Measurements from ENCODE around the gene PPIF.
A peak's percentile ranks its signal among the peaks of the same experiment; 100 is the strongest.

The PPIF gene

DNA sequence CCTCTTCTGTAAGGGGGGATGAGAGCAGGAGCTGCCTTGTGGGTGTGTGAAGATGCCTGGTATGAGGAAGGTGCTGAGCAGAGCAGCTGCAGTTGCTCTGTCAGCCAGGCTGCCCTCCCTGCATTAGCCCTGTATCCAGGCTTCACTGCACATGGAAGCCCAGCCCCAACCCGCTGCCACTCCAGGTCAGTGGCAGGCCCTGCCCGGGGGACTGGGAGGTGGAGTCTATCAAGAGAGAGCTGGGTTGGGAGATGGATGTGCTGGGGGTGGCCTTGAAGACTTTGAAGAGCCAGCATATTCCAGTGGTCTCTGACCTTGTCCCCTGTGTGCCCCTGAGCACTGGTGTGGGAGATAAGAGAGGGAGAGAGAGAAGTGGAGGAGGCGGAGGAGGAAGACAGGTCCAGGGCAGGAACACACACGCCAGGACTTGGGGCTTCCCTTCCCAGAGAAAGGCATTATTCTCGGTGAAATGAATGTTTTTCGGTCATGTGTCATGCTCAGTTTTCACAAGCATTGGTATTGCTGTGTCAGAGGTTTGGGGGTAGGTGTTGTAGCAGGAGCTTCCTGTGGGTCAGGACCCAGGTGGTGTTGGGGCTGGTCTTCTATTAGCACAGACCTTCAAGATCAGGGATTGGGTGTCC lies 2.6 kb downstream of the PPIF start:
- no peak for DNase-seq

DNA sequence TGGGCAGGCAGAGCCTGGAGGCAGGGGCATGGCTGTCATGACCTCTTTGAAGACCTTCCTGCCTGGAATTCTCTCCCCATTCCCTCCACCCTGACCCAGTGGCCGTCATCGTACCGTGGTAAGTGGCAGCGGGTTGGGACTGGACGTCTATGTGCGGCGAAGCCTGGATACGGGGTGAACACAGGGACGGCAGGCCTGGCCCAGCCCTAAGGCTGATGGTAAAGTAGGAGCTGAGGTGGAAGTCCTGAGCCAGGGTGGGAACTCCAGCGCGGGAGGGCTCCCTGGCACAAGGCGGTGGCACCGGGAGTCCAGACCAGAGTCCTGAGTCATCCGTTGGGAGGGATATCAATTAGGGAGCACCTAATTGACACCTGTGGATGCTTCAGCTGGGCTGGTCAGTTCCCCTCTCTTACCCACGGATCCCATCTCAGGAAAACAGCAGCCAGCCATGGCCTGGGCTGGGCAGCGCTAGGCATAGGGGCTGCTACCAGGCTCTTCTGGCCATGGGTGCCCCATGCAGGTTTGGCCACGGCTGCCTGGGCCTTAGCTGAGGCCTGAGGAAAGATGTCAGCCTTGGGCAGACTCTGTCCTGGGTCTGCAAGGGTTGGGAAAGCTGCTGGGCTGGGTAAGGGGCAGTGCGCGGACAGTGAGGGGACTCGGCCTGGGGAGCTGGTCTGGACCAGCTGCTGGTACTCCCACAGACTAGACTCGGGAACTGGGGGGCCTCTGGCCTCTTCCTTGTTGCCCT lies 3.3 kb downstream of the PPIF start:
- DNase-seq: no peak

GRCh38 chr10:79351332-79351731 lies 4.1 kb downstream of the PPIF start:
- no peak for DNase-seq

DNA sequence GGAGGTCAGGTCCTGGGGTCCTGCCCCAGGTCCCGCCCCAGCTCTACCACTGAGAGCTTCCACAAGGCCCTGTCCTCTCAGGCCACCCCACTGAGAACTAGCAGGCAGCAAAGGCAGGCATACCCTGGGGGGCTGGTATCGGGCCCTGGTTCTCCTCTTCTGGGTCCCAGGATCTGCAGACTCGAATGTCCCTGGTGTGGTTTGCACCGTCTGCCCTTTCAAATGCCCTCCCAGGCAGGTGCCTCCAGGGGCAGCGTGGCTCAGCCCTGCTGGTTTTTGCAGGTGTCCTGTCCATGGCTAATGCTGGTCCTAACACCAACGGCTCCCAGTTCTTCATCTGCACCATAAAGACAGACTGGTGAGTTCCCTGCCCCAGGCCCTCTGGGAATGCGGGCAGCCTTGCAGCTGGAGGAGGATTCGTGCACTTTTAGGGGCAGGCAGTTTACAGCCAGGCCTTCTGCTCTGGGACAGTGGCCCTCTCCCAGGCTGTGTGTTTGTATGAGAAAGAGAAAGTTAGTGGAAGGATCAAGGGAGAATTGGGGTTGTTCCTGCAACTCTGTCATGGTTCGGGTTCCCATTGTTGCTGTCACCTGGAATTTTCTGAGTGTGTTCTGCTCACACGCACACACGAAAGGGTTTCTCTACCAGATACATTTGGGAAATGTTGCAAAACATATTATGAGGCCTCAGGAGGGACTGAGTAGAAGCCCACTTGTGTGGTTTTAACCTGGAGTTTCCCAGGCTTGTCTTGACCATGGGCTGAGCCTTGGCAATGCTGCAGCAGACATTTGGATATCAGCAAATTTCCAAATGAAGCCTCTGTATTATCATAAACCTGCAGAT lies 5.0 kb downstream of the PPIF start:
- no peak for DNase-seq

DNA sequence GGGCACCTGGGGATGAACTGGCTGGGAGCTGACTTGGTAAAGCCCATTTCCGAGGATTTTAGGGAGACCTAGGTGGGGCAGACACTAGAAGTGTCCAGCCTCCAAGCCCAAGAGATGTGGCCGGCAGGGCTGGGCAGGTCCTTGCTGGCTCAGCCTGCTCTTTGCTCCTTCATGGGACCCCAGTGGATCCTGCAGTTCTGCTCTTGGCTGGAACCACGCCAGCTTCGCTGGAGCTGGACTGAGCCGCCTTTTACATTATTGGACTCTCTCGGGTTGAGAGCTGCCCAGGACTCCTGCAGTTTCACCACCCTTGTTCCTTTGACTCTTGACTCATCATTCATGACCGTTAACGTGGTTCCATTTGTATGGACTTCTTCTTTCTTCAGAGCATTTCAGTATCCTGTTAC lies 5.7 kb downstream of the PPIF start:
- no peak for DNase-seq

DNA sequence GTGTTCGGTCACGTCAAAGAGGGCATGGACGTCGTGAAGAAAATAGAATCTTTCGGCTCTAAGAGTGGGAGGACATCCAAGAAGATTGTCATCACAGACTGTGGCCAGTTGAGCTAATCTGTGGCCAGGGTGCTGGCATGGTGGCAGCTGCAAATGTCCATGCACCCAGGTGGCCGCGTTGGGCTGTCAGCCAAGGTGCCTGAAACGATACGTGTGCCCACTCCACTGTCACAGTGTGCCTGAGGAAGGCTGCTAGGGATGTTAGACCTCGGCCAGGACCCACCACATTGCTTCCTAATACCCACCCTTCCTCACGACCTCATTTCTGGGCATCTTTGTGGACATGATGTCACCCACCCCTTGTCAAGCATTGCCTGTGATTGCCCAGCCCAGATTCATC lies 6.5 kb downstream of the PPIF start:
- DNase-seq: no peak

DNA sequence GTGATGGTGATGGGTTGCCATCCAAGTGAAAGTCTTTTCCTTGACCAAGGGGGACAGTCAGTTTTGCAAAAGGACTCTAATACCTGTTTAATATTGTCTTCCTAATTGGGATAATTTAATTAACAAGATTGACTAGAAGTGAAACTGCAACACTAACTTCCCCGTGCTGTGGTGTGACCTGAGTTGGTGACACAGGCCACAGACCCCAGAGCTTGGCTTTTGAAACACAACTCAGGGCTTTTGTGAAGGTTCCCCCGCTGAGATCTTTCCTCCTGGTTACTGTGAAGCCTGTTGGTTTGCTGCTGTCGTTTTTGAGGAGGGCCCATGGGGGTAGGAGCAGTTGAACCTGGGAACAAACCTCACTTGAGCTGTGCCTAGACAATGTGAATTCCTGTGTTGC lies 6.9 kb downstream of the PPIF start:
- DNase-seq: no peak

DNA sequence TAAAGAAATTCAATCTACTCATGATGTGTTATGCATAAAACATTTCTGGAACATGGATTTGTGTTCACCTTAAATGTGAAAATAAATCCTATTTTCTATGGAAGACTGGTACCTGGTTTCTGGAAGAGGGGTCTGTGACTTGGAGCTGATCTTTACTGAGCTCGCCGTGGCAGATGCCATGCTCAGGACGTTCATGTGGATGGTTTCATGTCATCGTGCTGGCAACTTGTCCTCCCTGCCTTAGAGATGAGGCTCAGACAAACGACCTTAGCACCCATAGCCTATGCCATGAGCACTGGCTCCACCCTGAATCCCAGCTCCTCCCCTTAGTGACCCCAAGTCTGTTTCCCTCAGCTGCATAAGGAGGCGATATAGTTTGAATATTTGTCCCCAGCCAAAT lies 7.3 kb downstream of the PPIF start:
- no peak for DNase-seq

- no peak for DNase-seq
Measured at GRCh38 chr10:79355420-79356017, 8.2 kb downstream of the PPIF start.

- no peak for DNase-seq
Measured at GRCh38 chr10:79356104-79356503, 8.8 kb downstream of the PPIF start.

GRCh38 chr10:79357180-79357579 lies 9.9 kb downstream of the PPIF start:
- no peak for DNase-seq

GRCh38 chr10:79358811-79359210 lies 11.5 kb downstream of the PPIF start:
- no peak for DNase-seq

DNA sequence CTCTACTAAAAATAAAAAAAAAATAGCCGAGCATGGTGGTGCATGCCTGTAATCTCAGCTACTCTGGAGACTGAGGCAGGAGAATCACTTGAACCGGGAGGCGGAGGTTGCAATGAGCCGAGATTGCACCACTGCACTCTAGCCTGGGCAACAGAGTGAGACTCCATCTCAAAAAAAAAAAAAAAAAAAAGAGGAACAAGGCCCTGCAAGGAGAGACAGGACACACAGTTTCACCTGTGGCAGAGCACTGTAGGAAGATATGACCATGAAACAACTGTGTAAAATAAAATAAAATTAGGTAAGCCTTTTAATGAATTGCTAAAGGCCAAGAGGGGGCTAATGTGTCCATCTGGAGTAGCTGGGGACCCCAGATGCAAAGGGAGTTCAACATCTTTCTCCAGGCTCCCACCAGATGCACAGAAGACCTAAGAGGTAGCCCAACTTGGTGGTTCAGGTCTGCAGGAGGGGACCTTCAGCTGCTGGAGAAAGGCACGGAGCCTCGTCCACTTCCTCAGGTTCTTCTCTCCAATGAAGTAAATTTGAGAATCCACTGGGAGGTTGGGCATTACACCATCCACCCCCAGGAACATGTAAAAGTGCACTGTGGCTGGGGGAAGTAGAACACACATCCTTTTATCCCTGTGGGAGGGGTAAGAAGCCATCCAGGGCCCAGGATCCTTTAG lies 12.7 kb downstream of the PPIF start:
- DNase-seq: no peak

- DNase-seq: no peak
Measured at GRCh38 chr10:79360499-79361342, 13.5 kb downstream of the PPIF start.

DNA sequence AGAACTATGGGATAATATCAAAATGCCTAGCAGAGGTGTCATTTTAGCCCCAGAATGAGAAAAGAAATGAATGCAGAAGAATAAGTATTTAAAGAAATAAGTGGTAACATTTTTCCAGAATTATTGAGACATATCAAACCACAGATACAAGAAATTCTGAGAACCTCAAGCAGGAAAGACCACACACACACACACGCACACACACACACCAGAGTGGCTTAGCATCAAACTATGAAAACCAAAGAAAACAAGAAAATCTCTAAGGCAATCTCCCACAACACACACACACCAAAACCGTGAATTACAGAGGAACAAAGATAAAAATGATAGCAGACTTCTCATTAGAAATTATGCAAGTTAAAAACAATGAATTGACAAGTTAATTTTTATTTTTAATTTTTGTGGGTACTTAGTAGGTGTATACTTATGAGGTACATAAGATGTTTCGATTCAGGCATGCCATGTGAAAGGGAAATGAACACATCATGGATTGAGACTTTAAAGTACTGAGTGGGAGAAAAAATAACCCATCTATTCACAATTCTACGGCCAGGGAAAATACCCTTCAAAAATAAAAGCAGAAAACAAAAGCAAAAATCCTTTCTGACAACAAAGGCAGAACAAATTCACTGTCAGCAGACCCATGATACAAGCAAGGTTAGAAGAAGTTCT lies 14.6 kb downstream of the PPIF start:
- no peak for DNase-seq

DNA sequence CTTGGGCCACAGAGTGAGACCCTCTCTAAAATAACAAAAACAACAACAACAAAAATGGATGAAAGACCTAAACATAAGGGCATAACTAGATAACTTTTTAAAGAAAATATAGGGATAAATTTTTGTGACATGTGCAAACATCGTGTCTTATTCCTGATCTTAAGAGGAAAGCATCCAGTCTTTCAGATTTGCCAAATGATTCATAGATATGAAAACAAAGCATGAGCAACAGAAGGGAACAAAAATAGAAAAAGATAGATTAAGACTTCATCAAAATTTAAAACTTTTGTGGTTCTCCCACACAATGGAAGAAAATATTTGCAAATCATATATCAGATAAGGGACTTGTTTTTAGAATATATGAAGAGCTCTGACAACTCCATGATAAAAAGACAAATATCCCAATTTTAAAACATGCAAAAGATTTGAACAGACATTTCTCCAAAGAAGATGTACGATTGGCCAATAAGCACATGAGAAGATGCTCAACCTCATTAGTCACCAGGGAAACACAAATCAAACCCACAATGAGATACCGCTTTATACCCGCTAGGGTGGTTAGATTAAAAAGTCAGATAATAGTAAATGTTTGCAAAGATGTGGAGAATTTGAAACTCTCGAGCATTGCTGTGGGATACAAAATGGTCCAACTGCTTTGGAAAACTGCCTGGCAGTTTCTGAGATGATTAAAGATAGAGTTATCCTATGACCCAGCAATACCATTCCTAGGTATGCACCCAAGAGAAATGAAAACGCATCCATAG lies 20.3 kb downstream of the PPIF start:
- no peak for DNase-seq

DNA sequence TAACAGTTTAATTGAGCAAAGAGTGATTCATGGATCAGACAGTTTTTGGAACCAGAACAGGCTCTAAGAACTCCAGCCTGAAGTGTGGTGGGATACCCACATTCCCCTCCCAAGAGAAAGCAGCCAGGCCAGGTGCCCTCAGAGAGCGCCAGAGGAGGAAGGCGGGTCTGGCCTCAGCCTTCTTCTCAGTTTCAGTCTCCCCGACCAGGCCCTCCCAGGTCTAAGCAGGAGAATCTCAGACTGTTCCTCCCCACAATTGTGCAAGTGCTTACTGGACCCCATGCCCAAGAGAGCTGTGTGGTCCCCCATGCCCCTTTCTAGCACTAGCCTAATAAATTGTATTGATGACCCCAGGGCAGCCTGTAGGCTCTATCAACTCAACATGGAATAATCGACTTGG lies 25.6 kb downstream of the PPIF start:
- no peak for DNase-seq

DNA sequence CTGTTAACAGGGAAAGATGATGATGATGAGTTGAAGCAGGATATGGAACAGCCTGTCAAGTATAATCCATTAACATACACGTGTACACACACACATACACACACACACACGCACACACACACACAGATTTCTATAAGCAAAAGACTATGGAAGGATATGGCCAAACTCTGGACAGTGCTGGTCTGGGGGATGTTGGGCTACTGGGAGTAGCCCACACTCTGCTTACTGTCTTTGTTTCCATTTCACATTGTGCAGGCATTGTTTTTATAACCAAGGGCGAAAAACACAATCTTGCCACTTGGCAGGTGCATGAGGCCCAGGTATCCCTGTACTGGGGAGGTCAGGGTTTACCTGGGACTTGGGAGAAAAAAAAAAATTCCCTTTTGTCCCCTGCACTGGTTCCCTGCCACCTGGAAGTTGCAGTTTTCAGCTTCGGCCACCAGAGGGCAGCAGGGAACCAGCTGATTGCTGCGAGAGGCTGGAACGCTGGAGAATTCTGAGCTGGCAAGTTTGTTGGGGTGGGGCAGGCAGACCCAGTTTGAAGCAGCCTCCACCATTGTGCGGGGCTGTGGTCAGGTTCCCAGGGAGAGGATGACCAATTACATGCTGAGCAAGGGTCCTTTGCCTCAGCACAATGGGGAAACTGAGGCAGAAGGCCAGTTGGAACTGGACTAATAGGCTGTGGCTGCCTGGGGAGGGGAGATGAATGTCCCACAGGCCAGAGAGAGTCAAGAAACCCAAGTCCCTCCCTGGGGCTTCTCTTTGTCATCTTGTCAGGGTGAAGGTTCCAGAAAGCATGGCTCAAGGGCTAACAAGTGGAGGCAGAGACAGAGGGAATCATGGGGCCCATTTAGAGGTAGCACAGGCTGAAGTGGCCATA lies 27.3 kb downstream of the PPIF start:
- peak; percentile 35 to 70 for DNase-seq

GRCh38 chr10:79375321-79376077 lies 28.2 kb downstream of the PPIF start:
- no peak for DNase-seq

Data from hippocampal formation (tissue), 2 donors.